K562 (cell line): ENCODE data around the gene ZKSCAN4. TPM values are rescaled to one million over a fixed set of nuclear protein-coding genes. Genes with fewer than 3 reads are reported as not detected.

ENCODE experiments used
- CBX5 ChIP-seq: IDR thresholded peaks from 2 replicates; pipeline ENCODE4 v1.6.1; 2014; ENCODE audit warnings: low read depth, borderline replicate concordance
- COPS2 ChIP-seq: fragments of 450-650 bp; conservative IDR thresholded peaks from 2 replicates; pipeline ENCODE4 v1.6.1; 2016; ENCODE audit warnings: mild to moderate bottlenecking, moderate library complexity
- KAT7 ChIP-seq: sonication (generic); formaldehyde crosslinking; IDR thresholded peaks from 2 replicates; pipeline ENCODE4 v1.8.0; 2022; ENCODE audit warnings: missing genetic modification reagents, mild to moderate bottlenecking, borderline replicate concordance
- MCM2 ChIP-seq: fragments of 450-650 bp; IDR thresholded peaks from 2 replicates; pipeline ENCODE4 v1.6.1; 2017; ENCODE audit warnings: low read depth, mild to moderate bottlenecking
- PCBP1 ChIP-seq: fragments of 200-400 bp; formaldehyde crosslinking; IDR thresholded peaks from 2 replicates; pipeline ENCODE4 v1.6.1; 2018; ENCODE audit warnings: mild to moderate bottlenecking, low read depth, low read length; ENCODE audit not compliant: poor library complexity, severe bottlenecking
- PRMT5 ChIP-seq: sonication (generic); formaldehyde crosslinking; IDR thresholded peaks from 2 replicates; pipeline ENCODE4 v1.5.0; 2020; ENCODE audit warnings: missing genetic modification reagents
- RAD51 ChIP-seq: fragments of 450-650 bp; IDR thresholded peaks from 2 replicates; pipeline ENCODE4 v1.7.1; 2016; ENCODE audit warnings: low read depth, mild to moderate bottlenecking, borderline replicate concordance
- STAT5B ChIP-seq: fragments of 250-450 bp; sonication (Bioruptor Pico); IDR thresholded peaks from 2 replicates; pipeline ENCODE4 v1.8.0; 2021; ENCODE audit warnings: mild to moderate bottlenecking, inconsistent platforms
- SUPT5H ChIP-seq: fragments of 450-650 bp; IDR thresholded peaks from 2 replicates; pipeline ENCODE4 v1.6.1; 2016
- TEAD4 ChIP-seq, 2 experiments: sonication (generic) in 1 of 2; formaldehyde crosslinking in 1 of 2; IDR thresholded peaks; 2 replicates each; pipeline versions ENCODE4 v1.6.1 to v1.8.0; 2012 to 2022; ENCODE audit warnings: borderline replicate concordance in 1 of 2, inconsistent platforms in 1 of 2, low read length in 1 of 2, mild to moderate bottlenecking in 1 of 2, missing genetic modification reagents in 1 of 2
- polyA plus RNA-seq, 8 experiments: library from polyadenylated mRNA; depleted of rRNA in 4 of 8; stranded (reverse) in 5 of 8; unstranded in 3 of 8; fragments of >200 nt; fragmentation: Nextera tagmentation in 2 of 8; fragmentation: Illumina TruSeq in 1 of 8; extraction: Ambion mirVana in 2 of 8; extraction: Trizol in 1 of 8; gene quantifications; 2 replicates each; pipeline versions ENCODE4 v1.2.1 to v1.2.3, GENCODE V29; 2011 to 2014; ENCODE audit warnings: inconsistent platforms in 1 of 8, missing spikeins in 1 of 8
- total RNA-seq, 7 experiments: library from RNA; depleted of rRNA in 6 of 7; stranded (reverse); fragments of >200 nt in 6 of 7; fragmentation: Illumina TruSeq in 2 of 7; extraction: Trizol in 2 of 7; gene quantifications; 2 replicates each; pipeline versions ENCODE4 v1.2.1 to v1.2.3, GENCODE V29; 2011 to 2021; ENCODE audit warnings: low replicate concordance in 1 of 7
- TF ChIP-seq, protein P1 (sequence below): fragments of 250-450 bp; sonication (Bioruptor Pico); IDR thresholded peaks from 2 replicates; pipeline ENCODE4 v1.4.0; 2020
- TF ChIP-seq, protein P2 (sequence below), 2 experiments: fragments of 150-350 bp in 1 of 2; IDR thresholded peaks; 2 replicates each; pipeline ENCODE4 v1.6.1; 2012 to 2016; ENCODE audit warnings: low read depth in 2 of 2, low read length in 2 of 2, mild to moderate bottlenecking in 1 of 2, moderate library complexity in 1 of 2
- TF ChIP-seq, protein P3 (sequence below): sonication (generic); formaldehyde crosslinking; IDR thresholded peaks from 2 replicates; pipeline ENCODE4 v1.8.0; 2022; ENCODE audit warnings: mild to moderate bottlenecking, low read depth, missing genetic modification reagents

The ZKSCAN4 gene
- total and polyA plus RNA-seq, 9 of the 15 experiments (the other 6 are each of a cell fraction or from before 2014, with no cell fraction given) = 1.2 to 5.3 (median 4.7) TPM

DNA sequence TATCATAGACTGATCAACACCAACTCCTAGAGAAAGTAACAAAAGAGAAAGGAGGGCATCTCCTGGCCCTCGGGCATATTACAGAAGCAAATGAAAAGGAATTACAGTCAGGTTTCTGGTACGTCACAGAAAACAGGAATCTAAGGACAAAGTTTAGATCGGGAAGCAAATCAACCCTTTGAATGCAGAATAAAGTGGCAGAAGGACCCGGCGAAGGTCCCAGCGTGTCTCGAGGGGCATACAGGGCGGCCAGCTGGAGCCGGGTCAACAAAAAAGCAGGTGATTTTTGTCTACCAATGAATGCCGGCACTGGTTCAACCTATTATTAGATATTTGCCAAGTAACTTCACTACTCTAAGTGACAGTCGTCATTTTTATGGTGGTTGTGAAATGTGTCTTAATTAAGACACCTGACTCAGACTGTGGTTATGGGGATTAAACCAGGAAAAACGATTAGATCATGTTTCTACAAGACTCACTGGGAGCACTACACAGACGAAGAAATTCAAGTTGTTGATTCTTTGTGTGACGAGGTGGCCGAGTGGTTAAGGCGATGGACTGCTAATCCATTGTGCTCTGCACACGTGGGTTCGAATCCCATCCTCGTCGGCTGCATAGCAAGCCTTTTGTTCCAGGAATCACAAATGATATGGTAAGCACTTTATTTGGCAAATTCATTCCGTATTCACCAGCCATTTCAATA is 39.4 kb downstream of the ZKSCAN4 start (continued):
- TF ChIP-seq, protein P1, sequence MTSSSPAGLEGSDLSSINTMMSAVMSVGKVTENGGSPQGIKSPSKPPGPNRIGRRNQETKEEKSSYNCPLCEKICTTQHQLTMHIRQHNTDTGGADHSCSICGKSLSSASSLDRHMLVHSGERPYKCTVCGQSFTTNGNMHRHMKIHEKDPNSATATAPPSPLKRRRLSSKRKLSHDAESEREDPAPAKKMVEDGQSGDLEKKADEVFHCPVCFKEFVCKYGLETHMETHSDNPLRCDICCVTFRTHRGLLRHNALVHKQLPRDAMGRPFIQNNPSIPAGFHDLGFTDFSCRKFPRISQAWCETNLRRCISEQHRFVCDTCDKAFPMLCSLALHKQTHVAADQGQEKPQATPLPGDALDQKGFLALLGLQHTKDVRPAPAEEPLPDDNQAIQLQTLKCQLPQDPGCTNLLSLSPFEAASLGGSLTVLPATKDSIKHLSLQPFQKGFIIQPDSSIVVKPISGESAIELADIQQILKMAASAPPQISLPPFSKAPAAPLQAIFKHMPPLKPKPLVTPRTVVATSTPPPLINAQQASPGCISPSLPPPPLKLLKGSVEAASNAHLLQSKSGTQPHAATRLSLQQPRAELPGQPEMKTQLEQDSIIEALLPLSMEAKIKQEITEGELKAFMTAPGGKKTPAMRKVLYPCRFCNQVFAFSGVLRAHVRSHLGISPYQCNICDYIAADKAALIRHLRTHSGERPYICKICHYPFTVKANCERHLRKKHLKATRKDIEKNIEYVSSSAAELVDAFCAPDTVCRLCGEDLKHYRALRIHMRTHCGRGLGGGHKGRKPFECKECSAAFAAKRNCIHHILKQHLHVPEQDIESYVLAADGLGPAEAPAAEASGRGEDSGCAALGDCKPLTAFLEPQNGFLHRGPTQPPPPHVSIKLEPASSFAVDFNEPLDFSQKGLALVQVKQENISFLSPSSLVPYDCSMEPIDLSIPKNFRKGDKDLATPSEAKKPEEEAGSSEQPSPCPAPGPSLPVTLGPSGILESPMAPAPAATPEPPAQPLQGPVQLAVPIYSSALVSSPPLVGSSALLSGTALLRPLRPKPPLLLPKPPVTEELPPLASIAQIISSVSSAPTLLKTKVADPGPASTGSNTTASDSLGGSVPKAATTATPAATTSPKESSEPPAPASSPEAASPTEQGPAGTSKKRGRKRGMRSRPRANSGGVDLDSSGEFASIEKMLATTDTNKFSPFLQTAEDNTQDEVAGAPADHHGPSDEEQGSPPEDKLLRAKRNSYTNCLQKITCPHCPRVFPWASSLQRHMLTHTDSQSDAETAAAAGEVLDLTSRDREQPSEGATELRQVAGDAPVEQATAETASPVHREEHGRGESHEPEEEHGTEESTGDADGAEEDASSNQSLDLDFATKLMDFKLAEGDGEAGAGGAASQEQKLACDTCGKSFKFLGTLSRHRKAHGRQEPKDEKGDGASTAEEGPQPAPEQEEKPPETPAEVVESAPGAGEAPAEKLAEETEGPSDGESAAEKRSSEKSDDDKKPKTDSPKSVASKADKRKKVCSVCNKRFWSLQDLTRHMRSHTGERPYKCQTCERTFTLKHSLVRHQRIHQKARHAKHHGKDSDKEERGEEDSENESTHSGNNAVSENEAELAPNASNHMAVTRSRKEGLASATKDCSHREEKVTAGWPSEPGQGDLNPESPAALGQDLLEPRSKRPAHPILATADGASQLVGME (CRISPR knock-in tag) = 0 out of 2 replicates have a peak, but pooled peaks have one; percentile 45
- no peak for TF ChIP-seq SUPT5H
- peak; percentile 83; the same call in 1 of the 2 replicates for TF ChIP-seq KAT7 (CRISPR knock-in tag)
- TF ChIP-seq COPS2 = no peak
- peak; percentile 54; the same call in 1 of the 2 replicates for TF ChIP-seq RAD51
- no peak for TF ChIP-seq PRMT5 (CRISPR knock-in tag)
- peak; percentile 23; the same call in 1 of the 2 replicates for TF ChIP-seq CBX5
- TF ChIP-seq, protein P2, sequence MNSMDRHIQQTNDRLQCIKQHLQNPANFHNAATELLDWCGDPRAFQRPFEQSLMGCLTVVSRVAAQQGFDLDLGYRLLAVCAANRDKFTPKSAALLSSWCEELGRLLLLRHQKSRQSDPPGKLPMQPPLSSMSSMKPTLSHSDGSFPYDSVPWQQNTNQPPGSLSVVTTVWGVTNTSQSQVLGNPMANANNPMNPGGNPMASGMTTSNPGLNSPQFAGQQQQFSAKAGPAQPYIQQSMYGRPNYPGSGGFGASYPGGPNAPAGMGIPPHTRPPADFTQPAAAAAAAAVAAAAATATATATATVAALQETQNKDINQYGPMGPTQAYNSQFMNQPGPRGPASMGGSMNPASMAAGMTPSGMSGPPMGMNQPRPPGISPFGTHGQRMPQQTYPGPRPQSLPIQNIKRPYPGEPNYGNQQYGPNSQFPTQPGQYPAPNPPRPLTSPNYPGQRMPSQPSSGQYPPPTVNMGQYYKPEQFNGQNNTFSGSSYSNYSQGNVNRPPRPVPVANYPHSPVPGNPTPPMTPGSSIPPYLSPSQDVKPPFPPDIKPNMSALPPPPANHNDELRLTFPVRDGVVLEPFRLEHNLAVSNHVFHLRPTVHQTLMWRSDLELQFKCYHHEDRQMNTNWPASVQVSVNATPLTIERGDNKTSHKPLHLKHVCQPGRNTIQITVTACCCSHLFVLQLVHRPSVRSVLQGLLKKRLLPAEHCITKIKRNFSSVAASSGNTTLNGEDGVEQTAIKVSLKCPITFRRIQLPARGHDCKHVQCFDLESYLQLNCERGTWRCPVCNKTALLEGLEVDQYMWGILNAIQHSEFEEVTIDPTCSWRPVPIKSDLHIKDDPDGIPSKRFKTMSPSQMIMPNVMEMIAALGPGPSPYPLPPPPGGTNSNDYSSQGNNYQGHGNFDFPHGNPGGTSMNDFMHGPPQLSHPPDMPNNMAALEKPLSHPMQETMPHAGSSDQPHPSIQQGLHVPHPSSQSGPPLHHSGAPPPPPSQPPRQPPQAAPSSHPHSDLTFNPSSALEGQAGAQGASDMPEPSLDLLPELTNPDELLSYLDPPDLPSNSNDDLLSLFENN (IDR thresholded peaks at IDR 0.05; ENCODE audit: low read depth in 2 of 2, low read length in 2 of 2) = 0 out of 4 replicates have a peak, but pooled peaks have one; percentile 15 to 51
- no peak for TF ChIP-seq PCBP1
- no peak for TF ChIP-seq STAT5B (CRISPR knock-in tag)
- no peak for TF ChIP-seq MCM2
- peak; percentile 87 for TF ChIP-seq TEAD4 (IDR thresholded peaks at IDR 0.05; ENCODE audit: low read length)
- TF ChIP-seq TEAD4 (CRISPR knock-in tag; IDR thresholded peaks at IDR 0.05; ENCODE audit: borderline replicate concordance) = no peak
- TF ChIP-seq, protein P3, sequence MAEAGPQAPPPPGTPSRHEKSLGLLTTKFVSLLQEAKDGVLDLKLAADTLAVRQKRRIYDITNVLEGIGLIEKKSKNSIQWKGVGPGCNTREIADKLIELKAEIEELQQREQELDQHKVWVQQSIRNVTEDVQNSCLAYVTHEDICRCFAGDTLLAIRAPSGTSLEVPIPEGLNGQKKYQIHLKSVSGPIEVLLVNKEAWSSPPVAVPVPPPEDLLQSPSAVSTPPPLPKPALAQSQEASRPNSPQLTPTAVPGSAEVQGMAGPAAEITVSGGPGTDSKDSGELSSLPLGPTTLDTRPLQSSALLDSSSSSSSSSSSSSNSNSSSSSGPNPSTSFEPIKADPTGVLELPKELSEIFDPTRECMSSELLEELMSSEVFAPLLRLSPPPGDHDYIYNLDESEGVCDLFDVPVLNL = no peak
